Measurements from ENCODE around the gene BARX1. TPM values are rescaled to one million over a fixed set of nuclear protein-coding genes. Genes with fewer than 3 reads are reported as not detected.

Gene BARX1
- polyA plus RNA-seq, 3 donors: not detected

GRCh38 chr9:93979721-93980120 lies 24.6 kb upstream of the BARX1 start:
- Mint-ChIP-seq H3K36me3 (no peaks in the 10 kb centered on the region), H3K4me3 (no peak overlapping the region), H3K4me1 (no peaks in the 10 kb centered on the region), H3K9me3 (peaks cover 0 to 4% (median 0%) of the 10 kb centered on the region in 7 donors), H3K27me3 (ENCODE audit: low read depth in 3 of 3) (peaks cover 7 to 30% (median 10%) of the 10 kb centered on the region in 3 donors), H3K27ac (no peak overlapping the region)
- no peak overlapping the region for H3K4me3 ChIP-seq (replicated peaks in 1 of 3; ENCODE audit: low read depth in 2 of 3, low read length in 3 of 3)
- no peaks in the 10 kb centered on the region for H3K4me1 ChIP-seq (ENCODE audit: control insufficient read depth in 1 of 2, insufficient read depth in 2 of 2, low read length in 2 of 2)
- no peak overlapping the region for H3K27ac ChIP-seq (ENCODE audit: low read depth in 1 of 2, low read length in 2 of 2)
- intact Hi-C loops (cut with micrococcal nuclease): no loop called here
- DNase-seq: no peak
- no peaks in the 10 kb centered on the region for H3K9me3 ChIP-seq (replicated peaks in 1 of 2; ENCODE audit: control insufficient read depth in 1 of 2, insufficient read depth in 1 of 2, low read length in 2 of 2)
- no peak overlapping the region for H3K4me2 ChIP-seq (replicated peaks; ENCODE audit: extremely low read depth, low read length, poor library complexity, severe bottlenecking)
- 92% methylated on average over 4 of the region's 4 CpGs for WGBS (ENCODE audit: insufficient coverage)
- no peak overlapping the region for H3K9ac ChIP-seq (ENCODE audit: insufficient read depth, low read length, poor library complexity, severe bottlenecking)
- H3K27me3 ChIP-seq (ENCODE audit: control insufficient read depth in 2 of 2, insufficient read depth in 2 of 2, low read length in 2 of 2): peaks cover 0 to 2% of the 10 kb centered on the region in 2 donors
- TF ChIP-seq CTCF (IDR thresholded peaks at IDR 0.05): no peak
- no peak overlapping the region for H2AFZ ChIP-seq (ENCODE audit: insufficient read depth, low read depth, low read length, poor library complexity, severe bottlenecking)
- no peaks in the 10 kb centered on the region for H3K79me2 ChIP-seq (ENCODE audit: insufficient read depth, low read length)
- H3K36me3 ChIP-seq (replicated peaks in 1 of 2; ENCODE audit: control insufficient read depth in 1 of 2, insufficient read depth in 2 of 2, low read length in 2 of 2): no peaks in the 10 kb centered on the region
- H4K20me1 ChIP-seq (ENCODE audit: insufficient read depth, low read length): no peaks in the 10 kb centered on the region

GRCh38 chr9:93978551-93978950 lies 23.4 kb upstream of the BARX1 start:
- H3K4me3 ChIP-seq (replicated peaks in 1 of 3; ENCODE audit: low read depth in 2 of 3, low read length in 3 of 3): no peak overlapping the region
- no peak overlapping the region for H3K27ac Mint-ChIP-seq
- H3K4me3 Mint-ChIP-seq: no peak overlapping the region
- no peak for DNase-seq
- H3K9ac ChIP-seq (ENCODE audit: insufficient read depth, low read length, poor library complexity, severe bottlenecking): no peak overlapping the region
- H2AFZ ChIP-seq (ENCODE audit: insufficient read depth, low read depth, low read length, poor library complexity, severe bottlenecking): no peak overlapping the region
- H3K9me3 Mint-ChIP-seq: peaks cover 0 to 4% (median under 1%) of the 10 kb centered on the region in 7 donors
- H3K27me3 Mint-ChIP-seq (ENCODE audit: low read depth in 3 of 3): peaks cover 9 to 27% (median 9%) of the 10 kb centered on the region in 3 donors
- no peaks in the 10 kb centered on the region for H3K79me2 ChIP-seq (ENCODE audit: insufficient read depth, low read length)
- no peaks in the 10 kb centered on the region for H3K4me1 Mint-ChIP-seq
- no peaks in the 10 kb centered on the region for H3K36me3 Mint-ChIP-seq
- TF ChIP-seq CTCF (IDR thresholded peaks at IDR 0.05): no peak
- H4K20me1 ChIP-seq (ENCODE audit: insufficient read depth, low read length): no peaks in the 10 kb centered on the region
- H3K36me3 ChIP-seq (replicated peaks in 1 of 2; ENCODE audit: control insufficient read depth in 1 of 2, insufficient read depth in 2 of 2, low read length in 2 of 2): no peaks in the 10 kb centered on the region
- H3K4me2 ChIP-seq (replicated peaks; ENCODE audit: extremely low read depth, low read length, poor library complexity, severe bottlenecking): no peak overlapping the region
- intact Hi-C loops (cut with micrococcal nuclease): no loop called here
- H3K4me1 ChIP-seq (ENCODE audit: control insufficient read depth in 1 of 2, insufficient read depth in 2 of 2, low read length in 2 of 2): no peaks in the 10 kb centered on the region
- 71% methylated on average over 2 of the region's 2 CpGs for WGBS (ENCODE audit: insufficient coverage)
- H3K27ac ChIP-seq (ENCODE audit: low read depth in 1 of 2, low read length in 2 of 2): no peak overlapping the region
- H3K9me3 ChIP-seq (replicated peaks in 1 of 2; ENCODE audit: control insufficient read depth in 1 of 2, insufficient read depth in 1 of 2, low read length in 2 of 2): no peaks in the 10 kb centered on the region
- H3K27me3 ChIP-seq (ENCODE audit: control insufficient read depth in 2 of 2, insufficient read depth in 2 of 2, low read length in 2 of 2): no peaks in the 10 kb centered on the region
